Measurements from ENCODE around the gene MUC5AC.

DNA sequence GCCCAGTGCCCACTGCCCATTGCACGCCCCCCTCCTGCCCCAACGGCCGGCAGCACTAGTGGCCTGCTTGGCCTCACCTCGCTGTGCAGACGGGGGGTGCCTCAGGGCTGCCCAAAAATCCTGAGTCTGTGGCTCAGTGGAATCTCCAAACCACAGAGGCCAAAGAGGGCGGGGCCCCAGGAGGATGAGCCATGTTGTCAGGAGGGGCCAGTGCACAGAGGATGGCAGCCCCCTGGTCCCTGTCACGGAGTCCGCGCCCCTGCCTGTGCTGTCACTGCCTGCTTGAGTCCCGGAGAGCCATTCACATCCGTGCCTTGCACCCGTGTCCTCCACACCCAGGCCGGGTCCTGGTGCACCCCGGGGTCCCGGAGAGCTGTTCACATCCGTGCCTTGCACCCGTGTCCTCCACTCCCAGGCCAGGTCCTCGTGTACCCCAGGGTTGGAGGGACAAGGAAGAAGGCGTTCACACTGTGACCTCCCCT, 36.4 kb upstream of the MUC5AC start:
- TF ChIP-seq EZH2 (IDR thresholded peaks at IDR 0.05) = no peak
- no peak for TF ChIP-seq POLR2AphosphoS5 (IDR thresholded peaks at IDR 0.05; ENCODE audit: borderline replicate concordance, low read depth, low read length)
- no peak for TF ChIP-seq FOXP2 (optimal IDR thresholded peaks at IDR 0.05; ENCODE audit: control extremely low read depth, extremely low read length, insufficient read depth)

Measured in SK-N-MC (cell line).